SH-SY5Y (cell line): ENCODE results near the gene STK35.

ENCODE experiments used
- GATA2 ChIP-seq: IDR thresholded peaks from 2 replicates; pipeline ENCODE4 v1.6.1; 2011; ENCODE audit warnings: mild to moderate bottlenecking, low read depth, low read length
- GATA3 ChIP-seq: IDR thresholded peaks from 2 replicates; pipeline ENCODE4 v1.6.1; 2011; ENCODE audit warnings: low read depth, mild to moderate bottlenecking, low read length, moderate library complexity

DNA sequence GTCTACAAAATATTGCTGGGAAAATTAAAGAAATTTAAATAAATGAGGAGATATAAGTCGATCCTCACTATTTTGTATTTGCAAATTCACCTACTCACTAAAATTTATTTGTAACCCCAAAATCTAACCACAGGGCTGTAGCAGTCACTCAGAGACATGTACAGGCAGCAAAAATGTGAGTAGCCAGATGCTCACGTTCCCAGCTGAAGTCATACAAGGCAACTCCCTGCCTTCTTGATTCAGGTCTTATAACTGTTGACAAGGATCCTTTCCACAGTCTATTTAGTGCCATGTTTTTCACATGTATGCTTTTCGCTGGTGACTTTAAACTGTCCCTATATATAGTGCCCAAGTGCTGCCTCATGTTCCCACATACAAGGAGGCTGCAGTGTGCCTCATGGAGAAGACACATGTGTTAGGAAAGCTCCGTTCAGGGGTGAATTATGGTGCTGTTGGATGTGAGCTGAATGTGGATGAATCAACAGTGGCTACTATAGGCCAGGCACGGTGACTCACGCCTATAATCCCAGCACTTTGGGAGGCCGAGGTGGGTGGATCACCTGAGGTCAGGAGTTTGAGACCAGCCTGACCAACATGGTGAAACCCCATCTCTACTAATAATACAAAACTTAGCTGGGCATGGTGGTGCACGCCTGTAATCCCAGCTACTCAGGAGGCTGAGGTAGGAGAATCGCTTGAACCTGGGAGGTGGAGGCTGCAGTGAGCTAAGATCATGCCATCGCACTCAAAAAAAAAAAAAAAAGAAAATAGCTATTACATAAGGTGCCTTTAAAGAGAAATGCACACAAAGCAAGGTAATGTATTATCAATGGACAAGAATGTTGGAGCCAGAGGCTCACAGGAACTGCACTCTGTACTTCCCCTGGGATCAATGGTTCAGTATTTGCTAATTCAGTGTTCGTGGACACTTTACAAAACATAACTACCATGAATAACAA is 55.3 kb downstream of the STK35 start:
- TF ChIP-seq GATA2: no peak
- TF ChIP-seq GATA3: no peak
